Nephron (organoid): ENCODE results near the gene TMCO4.

Experiments used
- H3K27ac Mint-ChIP-seq, 3 experiments: 2 replicates each; pipeline ENCODE4 v1.8.0; 2020; ENCODE audit warnings: mixed read lengths in 3 of 3, mild to moderate bottlenecking in 2 of 3, moderate library complexity in 1 of 3
- H3K27me3 Mint-ChIP-seq: 2 replicates; pipeline ENCODE4 v1.8.0; 2021; ENCODE audit warnings: low read depth, mild to moderate bottlenecking, moderate library complexity, mixed read lengths
- H3K36me3 Mint-ChIP-seq: 2 replicates; pipeline ENCODE4 v1.8.0; 2020; ENCODE audit warnings: low read depth, mixed read lengths
- H3K4me1 Mint-ChIP-seq: 2 replicates; pipeline ENCODE4 v1.8.0; 2020; ENCODE audit warnings: mixed read lengths
- H3K4me3 Mint-ChIP-seq, 3 experiments: 2 replicates each; pipeline ENCODE4 v1.8.0; 2020; ENCODE audit warnings: mild to moderate bottlenecking in 3 of 3, mixed read lengths in 3 of 3, moderate library complexity in 2 of 3
- H3K9me3 Mint-ChIP-seq: 2 replicates; pipeline ENCODE4 v1.8.0; 2020; ENCODE audit warnings: mixed read lengths
- TF ChIP-seq, protein P1 (sequence below), 3 experiments: fragments of 200-600 bp; sonication (generic); IDR thresholded peaks; one replicate each; pipeline ENCODE4 v1.5.0; 2021; ENCODE audit warnings: antibody characterized with exemption in 3 of 3; ENCODE audit not compliant: unreplicated experiment in 3 of 3

The TMCO4 gene

GRCh38 chr1:19675797-19676196 lies 123.9 kb downstream of the TMCO4 start:
- no peak overlapping the region for H3K4me3 Mint-ChIP-seq
- H3K36me3 Mint-ChIP-seq = no peaks in the 10 kb centered on the region
- no peak overlapping the region for H3K27ac Mint-ChIP-seq
- no peaks in the 10 kb centered on the region for H3K4me1 Mint-ChIP-seq
- TF ChIP-seq, protein P1, sequence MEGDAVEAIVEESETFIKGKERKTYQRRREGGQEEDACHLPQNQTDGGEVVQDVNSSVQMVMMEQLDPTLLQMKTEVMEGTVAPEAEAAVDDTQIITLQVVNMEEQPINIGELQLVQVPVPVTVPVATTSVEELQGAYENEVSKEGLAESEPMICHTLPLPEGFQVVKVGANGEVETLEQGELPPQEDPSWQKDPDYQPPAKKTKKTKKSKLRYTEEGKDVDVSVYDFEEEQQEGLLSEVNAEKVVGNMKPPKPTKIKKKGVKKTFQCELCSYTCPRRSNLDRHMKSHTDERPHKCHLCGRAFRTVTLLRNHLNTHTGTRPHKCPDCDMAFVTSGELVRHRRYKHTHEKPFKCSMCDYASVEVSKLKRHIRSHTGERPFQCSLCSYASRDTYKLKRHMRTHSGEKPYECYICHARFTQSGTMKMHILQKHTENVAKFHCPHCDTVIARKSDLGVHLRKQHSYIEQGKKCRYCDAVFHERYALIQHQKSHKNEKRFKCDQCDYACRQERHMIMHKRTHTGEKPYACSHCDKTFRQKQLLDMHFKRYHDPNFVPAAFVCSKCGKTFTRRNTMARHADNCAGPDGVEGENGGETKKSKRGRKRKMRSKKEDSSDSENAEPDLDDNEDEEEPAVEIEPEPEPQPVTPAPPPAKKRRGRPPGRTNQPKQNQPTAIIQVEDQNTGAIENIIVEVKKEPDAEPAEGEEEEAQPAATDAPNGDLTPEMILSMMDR (IDR thresholded peaks at IDR 0.05; ENCODE audit: unreplicated experiment in 3 of 3) = no peak
- H3K27me3 Mint-ChIP-seq = peaks cover 53% of the 10 kb centered on the region
- H3K9me3 Mint-ChIP-seq = no peaks in the 10 kb centered on the region

GRCh38 chr1:19672237-19672636 lies 127.5 kb downstream of the TMCO4 start:
- H3K4me3 Mint-ChIP-seq = no peak overlapping the region
- no peaks in the 10 kb centered on the region for H3K4me1 Mint-ChIP-seq
- H3K9me3 Mint-ChIP-seq = no peaks in the 10 kb centered on the region
- no peaks in the 10 kb centered on the region for H3K36me3 Mint-ChIP-seq
- no peak overlapping the region for H3K27ac Mint-ChIP-seq
- TF ChIP-seq, protein P1 (IDR thresholded peaks at IDR 0.05; ENCODE audit: unreplicated experiment in 3 of 3) = no peak
- H3K27me3 Mint-ChIP-seq = peaks cover 82% of the 10 kb centered on the region

- Mint-ChIP-seq H3K27me3 (peaks cover 87% of the 10 kb centered on the region), H3K27ac (no peak overlapping the region), H3K4me1 (no peaks in the 10 kb centered on the region), H3K9me3 (no peaks in the 10 kb centered on the region), H3K4me3 (no peak overlapping the region), H3K36me3 (no peaks in the 10 kb centered on the region)
- TF ChIP-seq, protein P1 (IDR thresholded peaks at IDR 0.05; ENCODE audit: unreplicated experiment in 3 of 3) = no peak
These were observed 128.9 kb downstream of the TMCO4 start for GRCh38 chr1:19670787-19671186.

GRCh38 chr1:19668888-19669287 lies 130.8 kb downstream of the TMCO4 start:
- no peaks in the 10 kb centered on the region for H3K9me3 Mint-ChIP-seq
- H3K27me3 Mint-ChIP-seq = peaks cover 83% of the 10 kb centered on the region
- H3K4me1 Mint-ChIP-seq = no peaks in the 10 kb centered on the region
- TF ChIP-seq, protein P1 (IDR thresholded peaks at IDR 0.05; ENCODE audit: unreplicated experiment in 3 of 3) = no peak
- no peak overlapping the region for H3K4me3 Mint-ChIP-seq
- no peaks in the 10 kb centered on the region for H3K36me3 Mint-ChIP-seq
- no peak overlapping the region for H3K27ac Mint-ChIP-seq

DNA sequence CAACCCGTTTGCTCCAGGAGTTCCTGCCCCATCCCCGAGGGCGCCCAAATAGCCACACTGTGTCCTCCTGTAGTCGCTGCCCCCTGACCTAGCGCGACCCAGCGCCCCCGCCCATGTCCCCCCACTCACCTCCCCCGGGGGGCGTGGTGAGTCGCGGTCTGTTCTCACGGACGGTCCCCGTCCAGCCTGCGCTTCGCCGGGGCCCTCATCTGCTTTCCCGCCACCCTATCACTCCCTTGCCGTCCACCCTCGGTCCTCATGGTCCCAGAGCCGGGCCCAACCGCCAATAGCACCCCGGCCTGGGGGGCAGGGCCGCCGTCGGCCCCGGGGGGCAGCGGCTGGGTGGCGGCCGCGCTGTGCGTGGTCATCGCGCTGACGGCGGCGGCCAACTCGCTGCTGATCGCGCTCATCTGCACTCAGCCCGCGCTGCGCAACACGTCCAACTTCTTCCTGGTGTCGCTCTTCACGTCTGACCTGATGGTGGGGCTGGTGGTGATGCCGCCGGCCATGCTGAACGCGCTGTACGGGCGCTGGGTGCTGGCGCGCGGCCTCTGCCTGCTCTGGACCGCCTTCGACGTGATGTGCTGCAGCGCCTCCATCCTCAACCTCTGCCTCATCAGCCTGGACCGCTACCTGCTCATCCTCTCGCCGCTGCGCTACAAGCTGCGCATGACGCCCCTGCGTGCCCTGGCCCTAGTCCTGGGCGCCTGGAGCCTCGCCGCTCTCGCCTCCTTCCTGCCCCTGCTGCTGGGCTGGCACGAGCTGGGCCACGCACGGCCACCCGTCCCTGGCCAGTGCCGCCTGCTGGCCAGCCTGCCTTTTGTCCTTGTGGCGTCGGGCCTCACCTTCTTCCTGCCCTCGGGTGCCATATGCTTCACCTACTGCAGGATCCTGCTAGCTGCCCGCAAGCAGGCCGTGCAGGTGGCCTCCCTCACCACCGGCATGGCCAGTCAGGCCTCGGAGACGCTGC lies 133.9 kb downstream of the TMCO4 start:
- Mint-ChIP-seq H3K9me3 (no peaks in the 10 kb centered on the region), H3K27me3 (peaks cover 90% of the 10 kb centered on the region), H3K4me1 (no peaks in the 10 kb centered on the region), H3K36me3 (no peaks in the 10 kb centered on the region), H3K27ac (no peak overlapping the region), H3K4me3 (peak overlapping the region; percentile 71 to 77 (median 75))
- TF ChIP-seq, protein P1 (IDR thresholded peaks at IDR 0.05; ENCODE audit: unreplicated experiment in 3 of 3) = no peak

DNA sequence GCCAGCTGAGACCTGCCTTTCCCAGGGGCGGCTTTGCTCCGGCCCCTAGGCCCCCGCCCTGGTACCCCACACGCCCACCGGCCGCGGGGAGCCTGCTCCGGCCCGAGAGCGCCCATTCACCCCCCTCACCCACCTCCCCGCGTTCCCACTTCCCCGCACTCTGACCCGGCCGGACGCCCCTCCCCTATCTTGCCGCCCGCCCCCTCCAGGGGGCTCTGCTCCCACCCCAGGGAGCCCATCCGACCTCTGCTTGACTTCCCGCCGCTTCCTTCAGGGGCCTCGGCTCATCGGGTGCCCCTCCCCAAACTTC lies 134.6 kb downstream of the TMCO4 start:
- TF ChIP-seq, protein P1 (IDR thresholded peaks at IDR 0.05; ENCODE audit: unreplicated experiment in 3 of 3) = no peak
- peaks cover 89% of the 10 kb centered on the region for H3K27me3 Mint-ChIP-seq
- H3K9me3 Mint-ChIP-seq = no peaks in the 10 kb centered on the region
- peak overlapping the region in 1 of 3 experiments; percentile 75 for H3K4me3 Mint-ChIP-seq
- no peaks in the 10 kb centered on the region for H3K36me3 Mint-ChIP-seq
- no peaks in the 10 kb centered on the region for H3K4me1 Mint-ChIP-seq
- no peak overlapping the region for H3K27ac Mint-ChIP-seq
